Endothelial cell (in vitro differentiated cells): ENCODE results near the gene MRPL10. TPM values are rescaled to one million over a fixed set of nuclear protein-coding genes. Genes with fewer than 3 reads are reported as not detected.

Source experiments
- DNase-seq: peaks from one replicate; pipeline ENCODE4 v3.0.0; 2021; ENCODE audit warnings: low spot score
- H3K27ac Mint-ChIP-seq: one replicate; pipeline ENCODE4 v1.8.0; 2021; ENCODE audit warnings: mixed read lengths, inconsistent platforms; ENCODE audit not compliant: unreplicated experiment
- H3K27me3 Mint-ChIP-seq: one replicate; pipeline ENCODE4 v1.8.0; 2021; ENCODE audit warnings: mild to moderate bottlenecking, moderate library complexity, mixed read lengths, inconsistent platforms; ENCODE audit not compliant: unreplicated experiment
- H3K36me3 Mint-ChIP-seq: one replicate; pipeline ENCODE4 v1.8.0; 2021; ENCODE audit warnings: mild to moderate bottlenecking, low read depth, mixed read lengths, inconsistent platforms; ENCODE audit not compliant: unreplicated experiment
- H3K4me1 Mint-ChIP-seq: one replicate; pipeline ENCODE4 v1.8.0; 2021; ENCODE audit warnings: mild to moderate bottlenecking, mixed read lengths, inconsistent platforms; ENCODE audit not compliant: unreplicated experiment
- H3K4me3 Mint-ChIP-seq: one replicate; pipeline ENCODE4 v1.8.0; 2021; ENCODE audit warnings: mild to moderate bottlenecking, mixed read lengths, inconsistent platforms; ENCODE audit not compliant: unreplicated experiment
- H3K9me3 Mint-ChIP-seq: one replicate; pipeline ENCODE4 v1.8.0; 2021; ENCODE audit warnings: mixed read lengths, inconsistent platforms; ENCODE audit not compliant: unreplicated experiment
- CTCF ChIP-seq: fragments of 200-600 bp; sonication (generic); IDR thresholded peaks from one replicate; pipeline ENCODE4 v1.5.0; 2021; ENCODE audit warnings: antibody characterized with exemption; ENCODE audit not compliant: unreplicated experiment
- total RNA-seq: library from RNA; stranded (reverse); fragmentation: NEBNext Ultra II Directional; extraction: Animal tissue kit (Norgen Biotek cat#: 25700); gene quantifications from one replicate; pipeline ENCODE4 v1.2.1, GENCODE V29; 2021; ENCODE audit not compliant: unreplicated experiment

The MRPL10 gene
- total RNA-seq, 1 donor from 2014 or later: 56.3 TPM

- no peak for DNase-seq
- no peaks in the 10 kb centered on the region for H3K9me3 Mint-ChIP-seq
- peaks cover 2% of the 10 kb centered on the region for H3K4me1 Mint-ChIP-seq
- H3K27me3 Mint-ChIP-seq: peaks cover 15% of the 10 kb centered on the region
- no peak overlapping the region for H3K4me3 Mint-ChIP-seq
- H3K27ac Mint-ChIP-seq: no peak overlapping the region
- H3K36me3 Mint-ChIP-seq: peaks cover 55% of the 10 kb centered on the region
- TF ChIP-seq CTCF: no peak
These were observed 22.4 kb downstream of the MRPL10 start for GRCh38 chr17:47808830-47809480.

GRCh38 chr17:47808036-47808829 is 23.1 kb downstream of the MRPL10 start:
- H3K4me3 Mint-ChIP-seq: no peak overlapping the region

GRCh38 chr17:47807421-47807820 is 23.9 kb downstream of the MRPL10 start:
- Mint-ChIP-seq H3K27ac (no peak overlapping the region), H3K4me1 (peaks cover 2% of the 10 kb centered on the region), H3K9me3 (no peaks in the 10 kb centered on the region), H3K4me3 (no peak overlapping the region), H3K27me3 (peaks cover 13% of the 10 kb centered on the region), H3K36me3 (peaks cover 48% of the 10 kb centered on the region)
- no peak for DNase-seq
- no peak for TF ChIP-seq CTCF

More at GRCh38 chr17:47808036-47808829, 23.1 kb downstream of the MRPL10 start:
- Mint-ChIP-seq H3K4me1 (peaks cover 2% of the 10 kb centered on the region), H3K27me3 (peaks cover 15% of the 10 kb centered on the region), H3K36me3 (peaks cover 55% of the 10 kb centered on the region), H3K27ac (no peak overlapping the region), H3K9me3 (no peaks in the 10 kb centered on the region)
- no peak for DNase-seq
- TF ChIP-seq CTCF: no peak

GRCh38 chr17:47806913-47807255 is 24.5 kb downstream of the MRPL10 start:
- H3K36me3 Mint-ChIP-seq: peaks cover 42% of the 10 kb centered on the region
- peaks cover 2% of the 10 kb centered on the region for H3K4me1 Mint-ChIP-seq
- H3K27me3 Mint-ChIP-seq: peaks cover 12% of the 10 kb centered on the region
- H3K9me3 Mint-ChIP-seq: no peaks in the 10 kb centered on the region
- no peak for DNase-seq
- H3K27ac Mint-ChIP-seq: no peak overlapping the region
- no peak for TF ChIP-seq CTCF
- no peak overlapping the region for H3K4me3 Mint-ChIP-seq
